NCI-H524 treated with DMSO at 0.1 percent for 48 hours (cell line): Measurements from ENCODE around the gene BRD1.

Experiments
- DNase-seq: peaks from one replicate; lab custom pipeline; 2025; lab: John Stamatoyannopoulos, UW

BRD1 gene

DNA sequence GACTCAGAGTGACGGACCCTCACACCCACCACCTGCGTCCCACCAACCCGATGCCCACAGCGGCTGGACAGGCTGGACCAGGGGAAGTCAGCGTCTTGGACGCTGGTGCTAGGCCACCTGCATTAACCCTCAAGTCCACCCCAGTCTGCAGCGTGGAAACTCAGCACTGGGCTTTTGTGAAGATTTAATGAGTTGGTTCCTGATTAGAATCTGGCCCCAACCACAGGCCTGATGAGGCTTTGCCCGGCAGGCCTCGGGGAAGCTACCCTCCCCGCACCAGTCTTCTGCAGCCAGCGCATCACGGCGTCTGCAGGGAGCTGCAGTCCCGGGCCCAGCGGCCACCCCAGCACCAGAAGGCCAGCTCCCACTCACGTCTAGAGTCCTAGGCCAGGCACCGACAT is 101.0 kb downstream of the BRD1 start:
- DNase-seq, result no peak

GRCh38 chr22:49726022-49726681 is 101.5 kb downstream of the BRD1 start:
- no peak for DNase-seq

- DNase-seq, result no peak
Measured at GRCh38 chr22:49725516-49725915, 102.2 kb downstream of the BRD1 start.

GRCh38 chr22:49724893-49725489 is 102.7 kb downstream of the BRD1 start:
- no peak for DNase-seq

DNA sequence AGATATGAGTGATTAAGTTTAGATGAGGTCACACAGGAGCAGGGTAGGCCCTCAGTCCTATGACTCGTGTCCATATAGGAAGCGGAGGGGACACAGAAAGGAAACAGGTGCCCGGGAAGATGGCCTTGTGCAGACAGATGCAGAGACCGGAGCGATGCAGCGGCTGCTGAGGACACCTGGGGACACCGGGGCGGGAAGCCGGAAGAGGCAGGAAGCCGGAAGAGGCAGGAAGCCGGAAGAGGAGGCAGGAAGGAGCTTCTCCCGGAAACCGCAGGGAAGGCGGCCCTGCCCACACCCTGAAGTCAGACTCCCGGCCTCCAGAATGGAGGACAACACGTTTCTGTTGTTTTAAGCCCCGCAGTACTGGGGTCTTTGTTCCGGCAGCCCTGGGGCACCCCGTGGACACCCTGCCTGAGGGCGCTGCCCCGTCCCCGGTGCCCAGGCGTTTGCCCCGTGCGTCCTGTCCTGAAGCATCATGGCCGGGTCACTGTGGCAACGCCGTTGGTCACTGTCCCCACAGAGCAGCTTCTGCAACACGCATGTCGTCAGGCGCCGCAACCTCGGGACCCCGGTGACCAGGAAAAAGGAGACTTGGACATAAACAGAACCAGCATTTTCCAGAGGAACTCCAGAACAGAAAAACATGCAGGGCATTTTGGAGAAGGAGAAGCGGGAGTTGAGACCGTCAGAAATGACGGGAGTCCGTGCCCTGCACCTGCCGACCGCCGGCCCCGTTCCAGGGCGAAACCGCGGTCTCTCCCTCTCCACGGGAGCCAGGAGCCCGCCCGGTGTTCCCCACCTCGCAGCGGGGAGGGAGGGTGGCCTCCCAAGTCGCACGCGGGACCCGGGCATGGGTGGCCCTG is 103.4 kb downstream of the BRD1 start:
- peak; percentile 28 for DNase-seq

- no peak for DNase-seq
Measured at GRCh38 chr22:49723478-49724029, 104.1 kb downstream of the BRD1 start.
